ENCODE data around the gene PATJ.

The PATJ gene

GRCh38 chr1:62011006-62011405 is 268.7 kb downstream of the PATJ start:
- no peak for DNase-seq

DNA sequence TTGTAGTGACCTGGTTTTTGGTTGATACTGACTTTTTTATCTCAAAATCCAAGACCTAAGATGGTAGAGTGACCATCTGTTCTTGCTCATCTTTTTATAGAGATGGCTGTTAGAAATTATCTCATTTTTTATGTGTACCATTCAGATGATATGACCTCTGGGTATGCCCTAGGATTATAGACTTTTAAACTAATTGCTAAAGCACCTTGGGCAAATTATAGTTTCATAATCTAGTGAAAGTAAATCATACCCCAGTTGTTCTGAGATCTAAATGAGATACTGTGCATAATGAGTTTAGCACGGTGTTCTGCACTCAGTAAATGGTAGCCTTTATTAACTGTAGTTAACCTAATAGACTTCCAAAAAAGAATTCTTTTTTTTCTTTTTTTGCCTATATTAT is 269.8 kb downstream of the PATJ start:
- DNase-seq = no peak

GRCh38 chr1:62012836-62013235 is 270.6 kb downstream of the PATJ start:
- DNase-seq = no peak

- DNase-seq = no peak
These were observed 271.0 kb downstream of the PATJ start for GRCh38 chr1:62013264-62013663.

DNA sequence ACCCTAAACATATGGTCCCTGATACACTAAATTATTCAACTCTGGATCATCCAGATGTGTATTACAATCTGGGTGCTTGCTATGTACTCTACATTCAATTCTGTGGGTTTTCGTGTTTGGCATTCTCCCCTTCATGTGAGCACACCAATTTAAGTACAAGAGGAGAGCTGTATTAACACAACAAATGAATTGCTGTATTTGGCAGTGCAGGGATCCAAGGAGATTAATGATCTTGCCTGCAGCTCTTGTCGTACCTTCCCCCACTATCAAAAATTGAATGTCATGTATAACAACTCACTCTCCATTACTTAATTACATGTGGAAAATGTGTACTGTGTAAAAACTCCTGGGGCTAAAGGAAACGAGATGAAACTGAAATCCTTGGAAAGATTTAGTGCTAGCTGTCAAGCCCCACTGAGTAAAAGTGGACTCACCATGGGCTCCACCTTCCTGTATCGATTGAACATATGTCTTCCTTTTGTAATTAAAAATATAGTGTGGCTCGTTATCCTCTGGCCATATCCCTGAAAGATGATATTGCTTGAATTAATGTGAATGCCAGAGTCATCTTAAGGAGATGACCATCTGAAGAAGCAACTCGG is 280.2 kb downstream of the PATJ start:
- no peak for DNase-seq

DNA sequence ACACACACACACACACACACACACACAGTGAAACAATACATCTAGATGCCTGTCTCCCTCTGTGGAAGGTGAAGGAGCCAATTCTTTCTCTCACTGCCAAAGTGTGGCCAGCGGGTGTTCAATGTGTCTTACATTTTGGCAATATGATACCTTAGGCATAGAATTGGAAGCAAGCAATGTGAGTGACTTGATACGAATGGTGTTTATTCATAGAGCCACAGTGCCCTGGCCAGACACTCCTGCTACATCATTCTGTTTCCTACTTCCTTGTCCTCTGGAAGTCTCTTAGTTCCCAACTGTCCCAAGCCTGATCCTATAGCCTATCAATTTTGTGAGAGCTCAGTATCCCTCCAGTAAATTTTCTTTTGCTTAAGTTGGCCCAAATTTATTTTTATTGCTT is 282.4 kb downstream of the PATJ start:
- no peak for DNase-seq

DNA sequence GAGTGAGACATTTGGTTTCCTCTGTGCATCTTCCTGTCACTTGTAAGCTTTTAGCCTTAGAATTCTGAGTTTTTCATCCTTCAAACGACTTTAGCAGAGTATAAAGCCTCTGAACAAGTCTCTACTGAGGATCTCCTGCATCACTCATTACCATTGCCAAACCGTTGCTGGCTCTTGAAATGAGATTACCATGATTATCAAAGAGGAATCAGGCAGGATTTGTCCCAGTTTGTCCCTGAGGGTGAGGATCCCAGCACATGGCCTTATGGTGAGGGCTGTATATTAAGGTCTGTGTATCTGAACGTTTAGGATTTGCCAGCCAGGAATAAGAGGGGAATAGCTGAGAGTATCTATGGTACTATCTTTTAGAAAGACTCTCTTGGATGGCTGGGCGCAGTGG is 282.9 kb downstream of the PATJ start:
- no peak for DNase-seq

- no peak for DNase-seq
These were observed 283.6 kb downstream of the PATJ start for GRCh38 chr1:62025892-62026291.

DNA sequence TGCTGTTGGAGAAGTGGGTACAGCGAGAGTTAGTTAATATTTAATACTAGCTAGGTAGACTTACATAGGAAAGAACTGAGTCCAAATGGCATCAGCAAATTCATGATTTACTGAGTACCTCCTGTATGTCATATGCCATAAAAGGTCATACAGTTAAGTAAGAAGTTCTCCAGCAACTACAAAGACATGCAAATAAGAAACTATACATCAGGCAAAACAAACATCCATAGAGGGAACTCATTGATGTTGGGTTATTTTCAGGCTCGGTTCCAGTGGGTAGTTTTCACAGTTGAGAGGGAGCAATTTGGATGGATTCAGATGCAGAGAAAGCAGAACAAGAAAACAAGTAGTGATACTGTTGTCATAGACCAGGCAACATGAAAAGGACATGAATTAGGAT is 287.4 kb downstream of the PATJ start:
- no peak for DNase-seq

DNA sequence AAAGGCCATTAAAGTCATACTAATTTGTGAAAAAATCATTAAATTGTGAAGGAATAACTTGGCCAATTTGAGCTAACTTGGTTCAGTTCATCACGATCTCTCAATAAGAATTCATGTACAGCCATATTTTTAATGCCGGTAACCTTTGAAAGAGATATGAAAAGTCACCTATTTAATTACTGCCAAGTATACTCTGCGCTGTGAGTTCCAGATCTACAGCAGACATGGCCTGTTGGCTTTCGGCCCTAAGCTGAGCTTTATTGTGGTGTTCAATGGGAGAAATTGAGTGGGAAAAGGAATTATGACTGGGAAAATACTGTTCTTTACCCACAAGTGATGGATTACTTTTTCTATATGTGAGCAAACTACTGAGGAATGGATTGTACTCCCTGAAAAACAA is 292.5 kb downstream of the PATJ start:
- no peak for DNase-seq

DNA sequence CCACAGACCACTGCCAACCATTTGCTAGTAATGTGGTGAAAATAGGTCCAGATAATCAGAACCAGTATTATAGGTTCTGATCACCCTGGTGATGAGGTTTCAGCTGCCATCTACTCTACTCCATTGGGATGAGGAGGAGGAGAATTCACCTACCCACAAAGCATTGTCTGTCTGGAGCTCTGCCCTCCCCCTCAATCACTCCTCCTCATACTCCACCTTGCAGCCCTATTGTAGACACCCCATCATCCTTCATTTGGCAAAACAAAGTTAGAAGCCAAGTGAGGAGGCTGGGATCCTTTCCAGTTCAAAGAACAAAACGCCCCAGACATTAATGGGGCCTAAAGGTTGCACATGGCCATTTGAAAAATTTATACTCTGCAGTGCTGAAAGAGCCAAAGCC is 295.0 kb downstream of the PATJ start:
- no peak for DNase-seq

GRCh38 chr1:62038594-62039284 is 296.5 kb downstream of the PATJ start:
- DNase-seq = no peak

DNA sequence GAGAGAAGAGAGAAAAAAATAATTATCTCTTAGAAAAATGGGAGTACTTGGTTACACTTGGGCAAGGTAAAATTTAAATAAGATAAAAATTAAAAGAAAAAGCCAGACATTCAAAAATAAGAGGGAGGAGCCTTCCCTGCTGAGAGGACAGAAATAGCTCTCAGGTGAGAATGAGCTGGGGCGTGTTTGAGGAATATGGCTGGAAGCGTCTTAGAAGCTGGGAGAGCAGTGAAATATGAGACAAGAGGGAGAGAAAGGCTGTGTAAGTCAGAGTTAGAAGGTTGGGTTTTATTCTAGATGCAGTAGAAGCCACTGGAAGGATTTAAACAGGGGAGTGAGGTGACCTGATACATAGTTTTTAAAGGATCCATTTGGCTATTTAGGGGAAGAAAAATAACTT is 298.2 kb downstream of the PATJ start:
- DNase-seq = no peak

DNA sequence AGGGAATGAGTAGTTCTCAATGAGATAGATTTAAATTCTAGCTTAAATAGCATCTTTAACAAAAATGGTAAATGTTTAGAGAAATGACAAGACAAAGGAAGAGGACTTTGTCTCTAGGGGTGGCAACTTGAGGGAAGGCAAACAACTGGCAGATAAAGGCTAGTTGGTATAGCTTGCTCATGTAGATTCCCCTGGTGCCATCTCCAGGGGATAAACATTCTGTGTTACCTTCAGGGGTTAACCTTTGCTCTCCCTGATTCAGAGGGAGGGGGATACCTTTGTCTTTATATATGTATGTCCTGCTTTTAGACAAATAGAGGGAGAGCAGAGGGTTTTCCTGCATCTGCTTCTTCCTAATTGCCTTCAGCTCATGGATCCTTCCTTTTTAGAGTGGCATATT is 298.7 kb downstream of the PATJ start:
- no peak for DNase-seq

DNA sequence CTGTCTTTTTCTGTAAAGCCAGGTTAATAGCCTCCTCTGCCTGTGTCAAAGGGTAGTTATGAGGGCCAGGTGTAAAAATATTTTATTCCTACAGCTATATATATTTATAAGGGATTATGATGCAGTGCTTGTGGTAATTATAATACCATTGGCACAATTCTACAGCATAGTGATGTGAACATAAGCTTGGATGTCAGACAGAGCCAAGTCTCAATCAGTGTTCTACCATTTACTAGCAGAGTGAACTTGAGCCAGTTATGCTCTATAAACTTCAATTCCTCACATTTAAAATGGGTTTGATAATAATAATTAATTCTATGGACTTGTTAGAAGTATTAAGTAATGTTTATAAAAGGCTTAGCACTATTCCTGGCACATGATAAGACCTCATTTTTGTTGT is 300.9 kb downstream of the PATJ start:
- no peak for DNase-seq

DNA sequence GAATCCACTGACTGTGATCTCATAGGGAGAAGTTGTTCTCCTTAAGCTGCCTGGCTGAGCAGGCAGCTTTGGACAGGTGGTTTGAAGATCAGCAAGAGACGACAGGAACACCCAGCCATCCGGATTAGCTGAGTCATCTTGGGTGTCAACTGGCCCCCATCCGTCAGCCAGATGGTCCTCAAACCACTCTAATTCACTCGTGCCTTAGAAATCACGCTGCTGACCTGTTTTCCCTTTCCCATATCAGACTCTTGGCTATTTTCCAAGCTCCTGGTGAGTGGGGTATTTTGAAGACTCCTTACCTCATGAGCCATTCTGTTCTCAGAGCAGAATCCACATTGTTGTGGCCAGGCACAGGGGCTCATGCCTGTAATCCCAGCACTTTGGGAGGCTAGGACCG is 303.3 kb downstream of the PATJ start:
- DNase-seq = no peak

- no peak for DNase-seq
These were observed 304.6 kb downstream of the PATJ start for GRCh38 chr1:62046927-62047326.

- DNase-seq = no peak
These were observed 307.9 kb downstream of the PATJ start for GRCh38 chr1:62050165-62050564.

- no peak for DNase-seq
These were observed 310.7 kb downstream of the PATJ start for GRCh38 chr1:62052946-62053345.

DNA sequence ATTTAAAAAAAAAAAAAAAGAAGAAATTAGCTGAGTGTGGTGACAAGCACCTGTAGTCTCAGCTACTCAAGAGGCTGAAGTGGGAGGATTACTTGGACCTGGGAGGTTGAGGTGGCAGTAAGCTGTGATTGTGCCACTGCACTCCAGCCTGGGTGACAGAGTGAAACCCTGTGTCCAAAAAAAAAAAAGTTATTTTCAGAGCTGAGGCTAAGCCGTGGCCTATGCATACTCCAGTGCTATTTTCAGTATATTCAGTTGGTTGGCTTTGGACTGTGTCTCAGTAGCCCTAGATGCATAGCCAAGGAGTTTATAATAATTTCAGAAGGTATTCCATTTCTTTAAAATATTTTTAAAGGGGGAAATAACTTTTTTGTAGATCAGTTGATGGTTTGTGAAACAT is 311.9 kb downstream of the PATJ start:
- no peak for DNase-seq

- no peak for DNase-seq
These were observed 314.9 kb downstream of the PATJ start for GRCh38 chr1:62057230-62057629.

GRCh38 chr1:62057641-62058290 is 315.5 kb downstream of the PATJ start:
- no peak for DNase-seq

- no peak for DNase-seq
These were observed 316.7 kb downstream of the PATJ start for GRCh38 chr1:62058956-62059355.

GRCh38 chr1:62062087-62062486 is 319.8 kb downstream of the PATJ start:
- no peak for DNase-seq

Data from activated T-cell treated with anti-CD3 and anti-CD28 coated beads for 4 hours (primary cell).